GM12878 (cell line): ENCODE data around the gene RHOT1.

Experiments
- MTA3 ChIP-seq: IDR thresholded peaks from 2 replicates; pipeline ENCODE4 v1.6.1; 2012; ENCODE audit warnings: low read length, inconsistent platforms, borderline replicate concordance
- TF ChIP-seq, protein P1 (sequence below), 3 experiments: IDR thresholded peaks in 2 of 3; conservative IDR thresholded peaks in 1 of 3; 2 replicates each; pipeline ENCODE4 v1.5.1; 2011; ENCODE audit warnings: low read depth in 3 of 3, low read length in 3 of 3, mild to moderate bottlenecking in 3 of 3, control low read depth in 2 of 3, moderate library complexity in 2 of 3, inconsistent platforms in 1 of 3, mixed read lengths in 1 of 3; ENCODE audit not compliant: control insufficient read depth in 2 of 3, insufficient read depth in 1 of 3; ENCODE audit errors: extremely low read depth in 1 of 3
- TF ChIP-seq, protein P2 (sequence below): IDR thresholded peaks from 2 replicates; pipeline ENCODE4 v1.6.1; 2011; ENCODE audit warnings: low read depth, low read length, improper control_type of control experiment, borderline replicate concordance

DNA sequence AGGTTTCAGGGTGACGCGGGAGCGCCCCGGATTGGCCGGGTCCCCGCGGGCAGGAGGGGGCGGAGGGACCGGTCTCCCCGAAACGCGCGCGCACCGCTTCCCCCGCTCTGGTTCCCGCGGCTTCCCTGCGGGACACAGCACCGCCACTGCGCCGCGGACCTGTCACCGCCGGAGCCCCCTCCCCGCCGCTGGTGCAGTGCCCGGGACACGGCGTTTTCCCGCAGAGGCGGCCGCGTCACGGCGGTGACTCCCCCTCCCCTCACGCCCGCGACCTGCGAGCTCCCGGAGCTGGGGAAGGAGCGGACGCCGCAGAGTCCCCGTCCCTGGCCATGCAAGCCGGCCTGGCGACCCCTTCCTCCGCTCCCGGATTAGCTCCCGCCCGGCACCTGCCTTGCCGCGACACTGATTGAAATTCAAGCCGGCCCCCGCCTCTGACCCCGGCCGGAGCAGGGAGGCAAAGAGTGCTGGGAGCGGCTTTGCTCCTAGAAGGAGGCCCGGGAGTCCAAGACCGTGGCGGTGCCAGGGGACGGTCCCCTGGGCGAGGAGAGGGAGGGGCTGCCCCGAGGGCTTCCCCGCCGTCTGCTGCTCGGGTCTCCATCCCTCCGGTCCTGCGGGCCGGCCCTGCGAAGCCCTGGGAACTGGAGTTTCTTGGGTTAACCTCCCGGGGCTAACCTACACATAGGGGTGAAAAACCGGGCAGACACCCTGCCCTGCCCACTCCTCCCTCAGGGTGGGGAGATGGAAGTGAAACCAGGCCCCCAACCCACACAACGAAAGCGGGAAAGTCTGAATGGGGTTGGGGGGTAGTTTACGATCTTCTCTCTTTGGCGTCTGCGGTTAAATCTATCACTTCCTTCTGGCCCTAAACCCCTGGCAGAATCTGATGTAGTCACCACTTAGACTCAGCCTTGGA lies 124.3 kb downstream of the RHOT1 start:
- TF ChIP-seq, protein P1, sequence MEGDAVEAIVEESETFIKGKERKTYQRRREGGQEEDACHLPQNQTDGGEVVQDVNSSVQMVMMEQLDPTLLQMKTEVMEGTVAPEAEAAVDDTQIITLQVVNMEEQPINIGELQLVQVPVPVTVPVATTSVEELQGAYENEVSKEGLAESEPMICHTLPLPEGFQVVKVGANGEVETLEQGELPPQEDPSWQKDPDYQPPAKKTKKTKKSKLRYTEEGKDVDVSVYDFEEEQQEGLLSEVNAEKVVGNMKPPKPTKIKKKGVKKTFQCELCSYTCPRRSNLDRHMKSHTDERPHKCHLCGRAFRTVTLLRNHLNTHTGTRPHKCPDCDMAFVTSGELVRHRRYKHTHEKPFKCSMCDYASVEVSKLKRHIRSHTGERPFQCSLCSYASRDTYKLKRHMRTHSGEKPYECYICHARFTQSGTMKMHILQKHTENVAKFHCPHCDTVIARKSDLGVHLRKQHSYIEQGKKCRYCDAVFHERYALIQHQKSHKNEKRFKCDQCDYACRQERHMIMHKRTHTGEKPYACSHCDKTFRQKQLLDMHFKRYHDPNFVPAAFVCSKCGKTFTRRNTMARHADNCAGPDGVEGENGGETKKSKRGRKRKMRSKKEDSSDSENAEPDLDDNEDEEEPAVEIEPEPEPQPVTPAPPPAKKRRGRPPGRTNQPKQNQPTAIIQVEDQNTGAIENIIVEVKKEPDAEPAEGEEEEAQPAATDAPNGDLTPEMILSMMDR (IDR thresholded peaks at IDR 0.05 in 2 of 3, conservative IDR thresholded peaks at IDR 0.05 in 1 of 3; ENCODE audit: control insufficient read depth in 2 of 3, extremely low read depth in 1 of 3, insufficient read depth in 1 of 3, low read depth in 3 of 3, low read length in 3 of 3), result no peak
- TF ChIP-seq, protein P2, sequence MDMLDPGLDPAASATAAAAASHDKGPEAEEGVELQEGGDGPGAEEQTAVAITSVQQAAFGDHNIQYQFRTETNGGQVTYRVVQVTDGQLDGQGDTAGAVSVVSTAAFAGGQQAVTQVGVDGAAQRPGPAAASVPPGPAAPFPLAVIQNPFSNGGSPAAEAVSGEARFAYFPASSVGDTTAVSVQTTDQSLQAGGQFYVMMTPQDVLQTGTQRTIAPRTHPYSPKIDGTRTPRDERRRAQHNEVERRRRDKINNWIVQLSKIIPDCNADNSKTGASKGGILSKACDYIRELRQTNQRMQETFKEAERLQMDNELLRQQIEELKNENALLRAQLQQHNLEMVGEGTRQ, result no peak
- TF ChIP-seq MTA3, result no peak
